ENCODE data around the gene NOTCH3. TPM values are rescaled to one million over a fixed set of nuclear protein-coding genes. Genes with fewer than 3 reads are reported as not detected.

NOTCH3 gene
- polyA plus RNA-seq, 3 donors, result 6.7 to 42.7 (median 35.4) TPM

DNA sequence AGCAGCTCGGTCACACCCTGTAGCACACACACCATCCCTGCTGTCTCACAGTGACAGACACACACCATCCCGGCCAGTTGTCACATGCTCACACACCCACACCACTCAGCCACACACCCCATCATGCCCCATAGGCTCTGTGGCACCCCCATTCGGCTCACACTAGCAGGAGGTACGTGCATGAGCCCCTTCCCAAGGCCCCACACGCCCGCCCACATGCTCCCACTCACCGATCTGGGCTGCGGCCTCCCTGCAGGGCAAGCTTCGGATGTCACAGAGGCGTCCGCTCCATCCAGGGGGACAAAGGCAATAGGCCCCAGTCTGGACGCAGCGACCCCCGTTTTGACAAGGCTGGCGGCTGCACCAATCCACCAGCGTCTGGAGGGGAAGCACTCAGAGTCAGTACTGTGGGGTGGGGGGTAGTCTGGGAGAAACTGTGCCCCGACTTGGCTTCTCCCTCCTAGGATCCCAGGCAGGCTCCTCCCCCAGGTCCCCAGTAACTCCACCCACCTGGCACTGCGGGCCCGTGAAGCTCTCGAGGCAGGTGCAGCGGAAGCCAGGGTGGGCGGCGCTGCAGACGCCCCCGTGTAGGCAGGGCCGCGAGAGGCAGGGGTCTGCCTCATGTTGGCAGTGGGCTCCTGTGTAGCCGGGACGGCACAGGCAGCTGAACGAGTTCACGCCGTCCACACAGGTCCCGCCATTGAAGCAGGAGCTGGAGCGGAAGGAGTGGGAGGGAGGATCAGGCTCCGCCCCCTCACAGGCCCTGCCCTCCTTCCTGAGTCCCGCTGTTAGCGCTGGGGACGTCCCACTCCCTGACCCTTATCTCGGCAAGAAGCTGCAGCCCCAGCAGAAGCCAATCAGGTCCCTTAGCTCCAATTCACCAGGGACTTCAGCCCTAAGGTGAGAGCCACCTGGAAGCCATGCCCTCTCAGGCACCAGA is 20.1 kb downstream of the NOTCH3 start:
- WGBS, 3 donors, result 57 to 76% (median 73%) methylated on average over 37 to 39 of the region's 39 CpGs
- no peak overlapping the region for H3K27ac ChIP-seq (ENCODE audit: low read depth, low read length)

DNA sequence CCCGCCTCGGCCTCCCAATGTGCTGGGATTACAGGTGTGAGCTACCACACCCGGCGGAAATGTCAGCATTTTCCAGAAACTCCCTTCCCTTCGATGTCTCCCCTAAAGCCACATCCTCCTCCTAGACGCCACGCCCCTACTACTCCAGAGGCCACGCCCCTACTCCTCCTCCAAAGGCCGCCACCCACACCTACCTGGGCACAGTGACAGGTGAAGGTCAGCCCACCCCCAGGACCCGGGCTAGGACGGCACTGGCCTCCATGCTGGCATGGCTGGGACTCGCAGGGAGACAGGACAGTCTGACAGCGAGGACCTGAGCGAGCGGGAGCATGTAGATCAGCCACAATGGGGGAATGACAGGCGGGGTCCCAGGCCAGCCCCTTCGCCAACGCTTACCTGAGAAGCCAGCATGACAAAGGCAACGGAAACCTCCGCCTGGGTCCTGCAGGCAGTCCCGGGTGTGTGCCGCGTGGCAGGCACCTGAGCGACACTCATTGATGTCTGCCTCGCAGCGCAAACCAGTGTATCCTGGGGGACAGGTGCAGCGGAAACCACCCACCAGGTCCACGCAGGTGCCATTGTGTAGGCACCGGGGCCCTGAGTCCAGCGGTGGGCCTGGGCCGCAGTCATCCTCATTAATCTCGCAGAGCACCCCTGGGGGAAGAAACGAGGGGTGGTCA is 22.0 kb downstream of the NOTCH3 start:
- WGBS, 3 donors, result 88 to 91% (median 89%) methylated on average over 33 of the region's 33 CpGs
- no peak overlapping the region for H3K27ac ChIP-seq (ENCODE audit: low read depth, low read length)

DNA sequence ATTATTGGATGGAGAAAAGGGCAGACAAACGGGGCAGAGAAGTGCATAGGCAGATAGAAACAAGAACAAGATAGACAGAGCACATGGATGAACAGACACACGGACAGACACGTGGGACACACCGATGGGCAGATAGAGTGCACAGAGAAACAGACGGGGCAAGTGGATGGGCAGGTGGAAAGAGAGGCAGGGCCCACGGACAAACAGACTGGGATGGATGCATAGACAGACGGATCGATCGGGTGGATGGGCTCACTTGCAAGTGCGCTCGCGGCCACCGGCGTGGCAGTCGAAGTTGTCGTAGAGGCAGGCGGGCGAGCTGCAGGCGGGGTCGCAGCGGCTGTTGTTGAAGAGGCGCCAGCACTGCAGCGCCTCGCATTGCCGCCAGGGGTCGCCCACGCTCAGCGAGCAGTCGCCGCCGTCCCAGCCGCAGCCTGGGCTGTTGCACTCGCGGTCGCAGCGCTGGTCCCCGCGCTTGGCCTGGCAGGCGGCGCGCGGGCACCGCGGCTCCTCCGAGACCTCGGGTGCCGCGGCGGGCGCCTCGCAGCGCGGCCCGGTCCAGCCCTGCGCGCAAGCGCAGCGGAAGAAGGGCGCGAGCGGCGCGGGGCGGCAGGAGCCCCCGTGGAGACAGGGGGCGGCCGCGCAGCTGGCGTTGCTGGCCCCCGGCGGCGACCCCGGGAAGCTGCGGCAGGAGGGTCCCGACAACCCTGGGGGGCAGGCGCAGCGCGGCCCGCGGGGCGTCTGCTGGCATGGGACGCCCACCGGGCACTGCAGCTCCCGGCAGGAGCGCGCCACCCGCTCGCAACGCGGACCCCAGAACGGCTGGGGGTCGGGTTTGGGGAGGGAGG is 23.3 kb downstream of the NOTCH3 start:
- H3K27ac ChIP-seq (ENCODE audit: low read depth, low read length), result no peak overlapping the region
- WGBS, 3 donors, result 6 to 10% (median 8%) methylated on average over 61 to 92 of the region's 92 CpGs

DNA sequence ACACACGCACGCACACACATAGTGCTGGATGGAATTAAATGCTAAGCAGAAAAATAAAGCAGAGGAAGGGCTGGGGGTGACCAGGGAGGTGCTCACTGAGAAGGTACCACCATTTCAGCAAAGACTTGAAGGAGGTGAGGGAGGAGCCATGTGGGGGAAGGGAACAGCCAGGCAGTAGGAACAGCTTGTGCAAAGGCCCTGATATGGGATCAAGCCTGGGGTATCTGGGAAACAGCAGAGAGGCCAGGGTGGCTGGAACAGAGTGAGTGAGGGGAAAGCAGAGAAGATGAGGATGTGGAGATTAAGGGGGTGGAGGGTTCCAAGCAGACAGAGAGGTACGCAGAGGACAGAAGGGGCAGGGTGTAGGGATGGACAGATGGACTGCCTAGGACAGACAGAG is 25.2 kb downstream of the NOTCH3 start:
- WGBS, 3 donors, result 94 to 98% (median 96%) methylated on average over 3 of the region's 3 CpGs

DNA sequence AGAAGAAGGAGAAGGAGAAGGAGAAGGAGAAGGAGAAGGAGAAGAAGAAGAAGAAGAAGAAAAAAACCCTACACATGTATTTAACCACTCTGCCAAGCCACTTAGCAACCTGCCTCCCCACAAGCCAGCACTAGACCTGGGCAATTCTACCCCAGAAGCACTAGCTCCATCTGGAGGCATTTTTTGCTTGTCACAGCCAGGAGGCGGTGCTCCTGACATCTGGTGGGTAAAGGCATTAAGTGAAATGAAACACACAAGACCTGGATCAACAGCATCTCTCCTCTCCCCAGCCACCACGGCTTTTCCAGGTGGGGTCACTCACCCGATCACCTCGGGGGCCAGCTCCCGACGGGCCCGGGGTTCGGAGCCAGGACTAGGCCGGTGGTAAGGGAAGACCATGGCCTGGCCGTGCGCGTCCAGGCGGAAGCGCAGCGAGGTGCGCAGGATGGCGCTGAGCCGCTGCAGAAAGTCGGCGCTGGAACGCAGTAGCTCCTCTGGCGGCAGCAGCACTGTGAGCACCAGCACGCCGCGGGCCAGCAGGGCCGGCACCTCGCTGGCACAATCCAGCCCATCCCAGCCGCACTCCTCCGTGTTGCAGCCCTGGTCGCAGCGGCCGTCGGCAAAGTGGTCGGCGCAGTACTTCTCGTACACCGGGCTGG is 26.9 kb downstream of the NOTCH3 start:
- WGBS, 3 donors, result 94 to 95% (median 94%) methylated on average over 37 of the region's 37 CpGs
- no peak overlapping the region for H3K27ac ChIP-seq (ENCODE audit: low read depth, low read length)

More for the DNA sequence above, 25.2 kb downstream of the NOTCH3 start:
- H3K27ac ChIP-seq (ENCODE audit: low read depth, low read length), result no peak overlapping the region

DNA sequence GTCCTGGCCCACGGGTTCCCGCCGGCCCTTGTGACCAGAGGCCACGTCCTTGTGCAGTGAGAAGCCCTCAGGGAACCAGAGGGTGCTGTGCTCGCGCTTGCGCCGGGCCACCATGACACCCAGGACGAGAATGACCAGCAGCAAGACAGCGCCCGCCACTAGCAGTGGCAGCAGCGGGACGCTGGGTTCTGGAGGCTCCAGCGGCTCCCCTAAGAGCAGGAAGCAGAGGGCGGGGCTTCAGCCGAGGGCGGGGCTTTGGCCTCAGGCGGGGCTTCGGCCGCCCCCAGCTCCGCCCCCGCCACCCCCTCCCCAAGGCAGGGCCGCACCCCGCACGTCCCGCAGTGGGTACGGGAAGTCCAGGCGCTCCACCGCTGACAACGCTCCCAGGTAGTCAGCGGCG is 30.4 kb downstream of the NOTCH3 start:
- 85 to 93% (median 92%) methylated on average over 25 to 31 of the region's 32 CpGs for WGBS, 3 donors
- no peak overlapping the region for H3K27ac ChIP-seq (ENCODE audit: low read depth, low read length)

DNA sequence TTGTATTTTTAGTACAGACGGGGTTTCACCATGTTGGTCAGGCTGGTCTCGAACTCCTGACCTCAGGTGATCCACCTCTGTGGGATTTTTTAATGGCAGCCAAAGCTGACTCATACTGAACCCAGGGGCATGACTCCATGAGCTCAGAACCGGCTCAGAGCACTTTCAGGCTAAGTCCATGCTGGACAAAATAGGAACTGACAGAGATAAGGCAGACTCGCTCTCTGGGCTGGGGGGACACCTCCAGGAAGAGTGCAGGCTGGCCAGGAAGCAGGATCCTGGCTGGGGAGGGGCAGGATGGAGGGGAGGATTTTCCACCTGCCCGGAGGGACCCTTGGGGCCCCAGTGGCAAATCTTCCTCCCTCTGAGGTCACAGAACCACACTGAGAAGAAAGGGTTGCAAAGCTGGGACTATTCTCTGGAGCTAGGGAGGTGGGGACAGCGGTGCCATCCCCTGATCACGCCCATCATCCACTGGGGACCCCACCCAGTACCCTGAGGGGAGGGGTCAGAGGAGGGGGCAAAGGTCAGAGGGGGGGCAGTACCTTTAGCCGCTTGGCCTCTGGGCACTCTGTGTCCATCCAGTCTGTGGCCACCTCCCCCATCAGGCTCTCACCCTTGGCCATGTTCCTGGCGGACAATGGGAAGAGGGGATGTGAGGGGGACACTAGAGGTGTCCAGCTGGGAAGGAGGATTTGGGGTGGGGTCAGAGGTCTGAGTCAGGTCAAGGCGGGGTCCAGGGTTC is 31.1 kb downstream of the NOTCH3 start:
- H3K27ac ChIP-seq (ENCODE audit: low read depth, low read length), result no peak overlapping the region
- WGBS, 3 donors, result 75 to 83% (median 81%) methylated on average over 10 of the region's 10 CpGs

DNA sequence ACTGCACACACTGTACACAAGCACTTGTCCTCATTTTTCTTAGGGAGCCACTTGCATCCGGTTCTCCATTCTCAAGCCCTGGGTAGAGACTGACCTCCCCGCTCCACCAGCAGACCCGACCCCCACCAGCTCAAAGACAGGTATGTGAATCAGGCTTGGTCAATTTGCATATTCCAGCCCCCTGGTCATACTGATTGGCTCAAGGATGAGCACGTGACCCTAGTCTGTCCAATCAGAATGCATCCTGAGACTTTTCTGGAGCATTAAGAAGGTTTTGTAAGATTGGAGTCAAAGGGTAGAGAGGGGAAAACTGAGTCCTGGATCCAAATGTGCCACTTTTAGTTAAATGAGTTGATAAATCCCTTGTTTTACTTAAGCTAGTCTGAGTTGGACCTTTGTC is 34.1 kb downstream of the NOTCH3 start:
- 65 to 83% (median 71%) methylated on average over 4 of the region's 4 CpGs for whole genome bisulfite sequencing, 3 donors
- H3K27ac ChIP-seq (ENCODE audit: low read depth, low read length), result no peak overlapping the region

DNA sequence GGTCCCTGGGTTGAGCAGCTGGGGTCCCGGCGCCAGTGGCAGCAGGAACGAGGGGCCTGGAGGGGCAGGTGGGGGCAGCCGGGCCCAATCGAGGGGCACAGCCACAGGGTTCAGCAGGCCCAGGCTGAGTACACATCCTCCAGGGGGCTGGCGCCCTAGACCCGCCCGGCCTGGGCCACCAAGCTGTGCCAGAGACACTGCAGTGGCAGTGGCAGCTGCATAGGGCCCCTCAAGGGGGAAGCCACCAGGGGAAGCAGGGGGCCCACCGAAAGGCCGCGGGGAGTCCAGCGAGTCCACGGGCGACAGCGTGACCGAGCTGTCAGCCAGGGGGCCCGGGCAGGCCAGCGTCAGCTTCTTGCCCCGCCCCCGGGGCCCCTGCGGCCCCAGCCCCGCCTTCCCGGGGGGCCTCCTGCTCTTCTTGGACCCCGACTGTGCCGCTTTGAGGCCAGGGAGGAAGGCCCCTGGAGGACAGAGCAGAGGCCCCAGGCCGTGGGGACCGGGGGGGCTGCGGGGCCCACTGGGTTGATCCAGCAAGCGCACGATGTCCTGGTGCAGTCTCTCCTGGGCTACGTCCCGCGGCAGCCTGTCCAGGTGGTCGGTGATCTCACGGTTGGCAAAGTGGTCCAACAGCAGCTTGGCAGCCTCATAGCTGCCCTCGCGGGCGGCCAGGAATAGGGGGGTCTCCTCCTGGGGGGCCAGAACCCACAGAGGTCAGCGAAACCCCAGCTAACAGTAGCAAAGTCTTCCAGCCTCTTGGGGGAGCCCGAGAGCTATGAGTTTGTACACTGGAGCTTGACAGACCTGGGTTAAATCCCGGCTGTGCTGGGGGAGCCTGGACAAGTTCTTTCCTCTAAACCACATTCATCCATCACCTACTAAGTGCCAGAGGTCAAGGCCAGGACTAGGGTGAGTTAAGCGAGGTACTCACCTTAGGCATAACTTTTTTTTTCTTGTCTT is 39.5 kb downstream of the NOTCH3 start:
- H3K27ac ChIP-seq (ENCODE audit: low read depth, low read length), result no peak overlapping the region
- WGBS, 3 donors, result 92 to 93% (median 93%) methylated on average over 35 to 42 of the region's 42 CpGs

DNA sequence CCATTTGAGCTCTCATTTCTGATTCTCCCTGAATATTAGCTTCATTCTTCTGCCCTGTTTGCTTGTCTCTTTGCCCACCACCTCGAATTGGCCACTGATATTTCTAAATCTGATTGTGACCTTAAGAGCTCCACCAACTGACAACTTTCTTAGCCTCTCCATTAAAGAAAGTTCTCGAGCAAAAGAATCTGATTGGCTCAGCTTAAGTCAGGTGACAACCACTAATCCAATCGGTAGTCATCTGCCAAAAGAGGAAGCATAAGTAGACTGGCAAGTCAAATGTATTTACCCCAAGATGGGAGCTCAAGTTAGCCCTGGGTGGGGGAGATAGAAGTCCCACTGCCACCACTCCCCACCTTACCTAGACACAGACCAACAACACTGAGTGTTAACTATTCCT is 41.5 kb downstream of the NOTCH3 start:
- WGBS, 3 donors, result 65 to 71% (median 65%) methylated on average over 3 of the region's 3 CpGs
- no peak overlapping the region for H3K27ac ChIP-seq (ENCODE audit: low read depth, low read length)

DNA sequence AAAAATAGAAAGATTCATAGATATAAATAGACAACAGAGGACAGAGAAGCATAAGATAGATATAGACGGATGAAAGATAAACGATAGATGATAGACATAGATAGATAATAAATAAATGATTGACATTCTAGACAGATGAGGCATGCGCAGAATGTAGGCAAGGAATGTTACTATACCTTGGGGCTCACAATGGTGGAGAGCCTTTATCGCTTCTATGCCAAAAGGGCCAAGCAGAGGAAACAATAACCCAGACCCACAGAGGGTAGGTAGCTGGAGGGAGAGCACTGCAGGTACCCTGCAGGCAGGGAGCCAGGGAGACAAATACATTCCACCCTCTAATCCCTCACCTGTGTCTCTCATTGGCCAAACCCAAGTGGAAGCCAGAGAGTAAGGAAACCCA is 44.4 kb downstream of the NOTCH3 start:
- WGBS, 3 donors, result 92 to 97% (median 96%) methylated on average over 4 of the region's 4 CpGs
- no peak overlapping the region for H3K27ac ChIP-seq (ENCODE audit: low read depth, low read length)

DNA sequence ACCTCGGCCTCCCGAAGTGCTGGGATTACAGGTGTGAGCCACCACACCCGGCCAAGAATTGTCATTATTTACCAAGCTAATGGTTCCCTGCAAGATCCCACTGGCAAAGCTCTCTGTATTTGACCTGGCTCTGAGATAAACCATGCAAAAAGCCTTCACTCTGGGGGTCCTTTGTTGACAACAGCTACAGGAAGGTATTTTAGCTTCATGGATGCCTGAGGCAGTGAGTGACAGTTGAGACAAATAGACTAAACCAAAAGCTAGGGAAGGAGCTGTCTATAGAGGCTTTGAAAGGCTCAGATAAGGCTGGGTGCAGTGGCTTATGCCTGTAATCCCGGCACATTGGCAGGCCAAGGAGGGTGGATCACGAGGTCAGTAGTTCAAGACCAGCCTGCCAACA is 45.5 kb downstream of the NOTCH3 start:
- H3K27ac ChIP-seq (ENCODE audit: low read depth, low read length), result no peak overlapping the region
- WGBS, 3 donors, result 83 to 94% (median 90%) methylated on average over 5 of the region's 5 CpGs

DNA sequence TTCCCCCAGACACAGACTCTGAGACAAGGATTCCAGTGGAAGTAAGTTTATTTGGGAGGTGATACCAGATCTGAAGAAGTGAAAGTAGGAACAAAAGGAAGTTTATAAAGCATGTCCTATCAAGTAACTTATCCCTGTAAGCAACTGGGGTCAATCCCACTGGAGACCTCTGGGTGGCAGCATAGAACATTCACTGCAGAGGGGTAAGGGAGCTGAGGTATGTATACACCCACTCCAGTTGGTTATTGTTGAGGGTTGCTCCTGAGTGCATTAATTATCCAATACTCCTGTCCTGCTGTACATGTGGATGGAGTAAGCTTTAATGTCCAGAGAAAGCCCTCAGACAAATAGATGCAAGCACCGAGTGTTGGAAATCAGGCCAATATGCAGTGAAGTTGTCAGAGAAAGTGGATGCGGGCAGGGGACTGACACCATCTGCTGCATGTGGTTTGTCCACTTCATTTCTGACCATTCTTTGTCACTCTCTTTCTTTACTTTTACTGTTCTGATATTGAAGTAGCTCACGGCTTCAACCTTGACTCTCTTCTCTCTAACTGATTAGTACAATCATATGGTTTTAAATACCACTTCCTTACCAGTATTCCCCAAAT is 46.7 kb downstream of the NOTCH3 start:
- H3K27ac ChIP-seq (ENCODE audit: low read depth, low read length), result no peak overlapping the region
- WGBS, 3 donors, result 95 to 99% (median 95%) methylated on average over 3 of the region's 3 CpGs

DNA sequence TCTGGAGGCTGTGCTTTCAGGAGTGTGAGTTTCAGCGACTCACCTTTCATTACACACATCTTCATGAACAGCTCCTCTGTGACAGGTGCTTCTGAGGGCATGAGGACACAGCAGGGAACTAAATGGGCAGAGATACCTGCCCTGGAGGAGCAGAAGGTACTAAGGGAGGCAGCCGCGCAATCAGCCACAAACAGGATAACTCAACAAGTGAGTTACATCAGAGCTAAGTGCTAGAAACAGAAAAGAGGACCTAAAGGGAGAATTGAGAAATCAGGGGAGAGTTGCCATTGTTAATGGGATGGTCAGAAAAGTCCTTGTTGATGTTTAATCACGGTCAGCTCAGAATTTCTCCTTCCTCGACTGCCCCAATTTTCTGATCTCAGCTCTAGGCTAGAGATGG is 51.1 kb downstream of the NOTCH3 start:
- no peak overlapping the region for H3K27ac ChIP-seq (ENCODE audit: low read depth, low read length)
- 55 to 79% (median 57%) methylated on average over 5 of the region's 5 CpGs for WGBS, 3 donors

DNA sequence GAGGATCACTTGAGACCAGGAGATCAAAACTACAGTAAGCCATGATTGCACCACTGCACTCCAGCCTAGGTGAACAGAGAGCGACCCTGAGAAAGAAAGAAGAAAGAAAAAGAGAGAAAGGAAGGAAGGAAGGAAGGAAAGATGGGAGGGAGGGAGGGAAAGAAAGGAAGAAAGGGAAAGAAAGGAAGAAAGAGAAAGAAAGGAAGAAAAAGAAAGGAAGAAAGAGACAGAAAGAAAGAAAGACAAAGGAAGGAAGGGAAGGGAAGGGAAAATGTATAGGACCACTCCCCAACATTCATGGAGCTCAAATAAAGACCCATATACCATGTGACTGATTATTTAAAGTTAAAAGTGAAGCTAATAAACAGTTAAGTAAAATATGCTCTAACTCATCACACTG is 53.7 kb downstream of the NOTCH3 start:
- no peak overlapping the region for H3K27ac ChIP-seq (ENCODE audit: low read depth, low read length)
- 82 to 89% (median 86%) methylated on average over 1 of the region's 1 CpG for WGBS, 3 donors

DNA sequence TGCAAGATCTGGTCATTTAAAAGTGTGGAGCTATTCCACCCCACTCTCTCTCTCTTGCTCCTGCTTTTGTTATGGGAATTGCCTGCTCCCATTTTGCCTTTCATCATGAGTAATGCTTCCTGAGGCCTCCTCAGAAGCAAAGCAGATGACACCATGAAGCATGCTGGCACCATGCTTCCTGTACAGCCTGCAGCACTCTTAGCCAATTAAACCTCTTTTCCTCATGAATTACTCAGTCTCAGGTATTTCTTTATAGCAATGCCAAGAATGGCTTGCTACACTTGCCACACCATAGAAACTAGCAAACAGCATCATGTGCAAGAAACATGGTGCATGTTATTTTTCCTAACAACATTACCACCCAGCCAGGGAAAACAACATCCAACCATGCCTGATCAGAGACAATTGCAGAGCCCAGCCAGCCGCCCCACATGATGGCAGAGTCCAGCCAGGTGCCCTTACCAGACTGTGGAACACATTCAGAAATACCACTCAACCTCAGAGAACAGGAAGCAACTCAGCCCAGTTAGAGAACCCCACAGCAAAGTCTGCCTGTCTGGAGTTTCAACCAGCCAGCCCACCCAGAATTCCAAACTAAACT is 56.6 kb downstream of the NOTCH3 start:
- WGBS, 3 donors, result 91 to 97% (median 96%) methylated on average over 1 of the region's 1 CpG
- no peak overlapping the region for H3K27ac ChIP-seq (ENCODE audit: low read depth, low read length)
